WTC11 (cell line): Measurements from ENCODE around the gene CEBPE. TPM values are rescaled to one million over a fixed set of nuclear protein-coding genes. Genes with fewer than 3 reads are reported as not detected.

Experiments used
- ATAC-seq: fragments of 200-7000 bp; cut with Tn5 transposase; 2 replicates; pipeline ENCODE4 v1.10.0; 2021; ENCODE audit warnings: mild to moderate bottlenecking, moderate library complexity
- CTCF ChIA-PET: fragments of 300-600 bp; sonication (Branson Sonifier 250); formaldehyde crosslinking; loops from one replicate; lab custom pipeline; 2021; ENCODE audit warnings: antibody characterized with exemption; lab: Charles Lee
- POLR2A ChIA-PET: fragments of 350-600 bp; sonication (Branson Sonifier 250); formaldehyde crosslinking; loops from one replicate; lab custom pipeline; 2021; ENCODE audit warnings: antibody characterized with exemption; lab: Charles Lee
- DNase-seq: peaks from one replicate; pipeline ENCODE4 v3.0.0; 2021; ENCODE audit warnings: low spot score
- H3K27ac Mint-ChIP-seq: 2 replicates; pipeline ENCODE4 v1.8.0; 2021; ENCODE audit warnings: mixed read lengths
- H3K27me3 Mint-ChIP-seq: 2 replicates; pipeline ENCODE4 v1.8.0; 2021; ENCODE audit warnings: low read depth, mild to moderate bottlenecking, moderate library complexity, mixed read lengths
- H3K36me3 Mint-ChIP-seq: 2 replicates; pipeline ENCODE4 v1.8.0; 2021; ENCODE audit warnings: mixed read lengths
- H3K4me1 Mint-ChIP-seq: 2 replicates; pipeline ENCODE4 v1.8.0; 2022; ENCODE audit warnings: mixed read lengths
- H3K4me3 Mint-ChIP-seq: 2 replicates; pipeline ENCODE4 v1.8.0; 2021; ENCODE audit warnings: mild to moderate bottlenecking, moderate library complexity, mixed read lengths
- H3K9me3 Mint-ChIP-seq: 2 replicates; pipeline ENCODE4 v1.8.0; 2021; ENCODE audit warnings: mixed read lengths
- ATF6 ChIP-seq: sonication (generic); formaldehyde crosslinking; IDR thresholded peaks from 2 replicates; pipeline ENCODE4 v1.8.1; 2023; ENCODE audit warnings: mild to moderate bottlenecking, missing genetic modification reagents
- CBFB ChIP-seq: sonication (generic); formaldehyde crosslinking; IDR thresholded peaks from 2 replicates; pipeline ENCODE4 v1.8.1; 2022; ENCODE audit warnings: mild to moderate bottlenecking, low read depth, missing genetic modification reagents
- CTCF ChIP-seq: fragments of 200-600 bp; IDR thresholded peaks from 2 replicates; pipeline ENCODE4 v1.8.0; 2022; ENCODE audit warnings: antibody characterized with exemption
- E2F1 ChIP-seq: sonication (generic); formaldehyde crosslinking; IDR thresholded peaks from 2 replicates; pipeline ENCODE4 v1.8.0; 2022; ENCODE audit warnings: mild to moderate bottlenecking, missing genetic modification reagents
- ERG ChIP-seq: fragments of 250-450 bp; sonication (Bioruptor Pico); IDR thresholded peaks from 2 replicates; pipeline ENCODE4 v1.8.0; 2021; ENCODE audit warnings: mild to moderate bottlenecking
- FOXJ3 ChIP-seq: sonication (generic); formaldehyde crosslinking; IDR thresholded peaks from 2 replicates; pipeline ENCODE4 v1.9.0; 2021; ENCODE audit warnings: missing genetic modification reagents, mild to moderate bottlenecking, borderline replicate concordance
- GTF2I ChIP-seq: fragments of 250-450 bp; sonication (Bioruptor Pico); conservative IDR thresholded peaks from 2 replicates; pipeline ENCODE4 v1.4.0; 2021; ENCODE audit warnings: mild to moderate bottlenecking
- MAX ChIP-seq: sonication (generic); formaldehyde crosslinking; IDR thresholded peaks from 2 replicates; pipeline ENCODE4 v1.8.0; 2022; ENCODE audit warnings: mild to moderate bottlenecking, missing genetic modification reagents
- NFATC4 ChIP-seq: fragments of 250-450 bp; sonication (Bioruptor Pico); IDR thresholded peaks from 2 replicates; pipeline ENCODE4 v1.9.0; 2021; ENCODE audit warnings: mild to moderate bottlenecking
- PRDM15 ChIP-seq: sonication (generic); formaldehyde crosslinking; IDR thresholded peaks from 2 replicates; pipeline ENCODE4 v1.8.0; 2022; ENCODE audit warnings: missing genetic modification reagents
- SMAD4 ChIP-seq: sonication (generic); formaldehyde crosslinking; IDR thresholded peaks from 2 replicates; pipeline ENCODE4 v1.8.0; 2022; ENCODE audit warnings: mild to moderate bottlenecking, missing genetic modification reagents
- STAT6 ChIP-seq: sonication (generic); formaldehyde crosslinking; conservative IDR thresholded peaks from 2 replicates; pipeline ENCODE4 v1.8.1; 2023; ENCODE audit warnings: mild to moderate bottlenecking, low read depth, missing genetic modification reagents, moderate library complexity
- TP53 ChIP-seq: sonication (generic); formaldehyde crosslinking; IDR thresholded peaks from 2 replicates; pipeline ENCODE4 v1.8.1; 2023; ENCODE audit warnings: mild to moderate bottlenecking, missing genetic modification reagents
- ZBTB21 ChIP-seq: sonication (generic); formaldehyde crosslinking; IDR thresholded peaks from 2 replicates; pipeline ENCODE4 v1.8.1; 2023; ENCODE audit warnings: mild to moderate bottlenecking, missing genetic modification reagents, borderline replicate concordance
- ZNF121 ChIP-seq: sonication (generic); formaldehyde crosslinking; IDR thresholded peaks from 2 replicates; pipeline ENCODE4 v1.8.0; 2023; ENCODE audit warnings: missing genetic modification reagents
- ZNF317 ChIP-seq: sonication (generic); formaldehyde crosslinking; IDR thresholded peaks from 2 replicates; pipeline ENCODE4 v1.8.1; 2023; ENCODE audit warnings: low read depth, mild to moderate bottlenecking, moderate library complexity, missing genetic modification reagents, borderline replicate concordance
- total RNA-seq: library from RNA; stranded (reverse); gene quantifications from 3 replicates; pipeline ENCODE4 v1.2.3, GENCODE V29; 2021

The CEBPE gene
- total RNA-seq, 1 experiment from 2014 or later = not detected

GRCh38 chr14:23113431-23114119 lies 5.5 kb downstream of the CEBPE start:
- CTCF ChIA-PET = interaction anchor here (0.8 to 5.1 kb wide), 10 partner anchors 7 to 264 kb away, joined by 3 to 43 read pairs (median 4); partner anchors contain the start of gene CMTM5
- TF ChIP-seq GTF2I (CRISPR knock-in tag) (no peak), SMAD4 (CRISPR knock-in tag) (no peak), CTCF (no peak), E2F1 (CRISPR knock-in tag) (no peak), ATF6 (no peak), ZNF121 (no peak), TP53 (CRISPR knock-in tag) (no peak), MAX (CRISPR knock-in tag) (no peak), STAT6 (CRISPR knock-in tag) (no peak), ERG (CRISPR knock-in tag) (no peak), PRDM15 (CRISPR knock-in tag) (no peak), NFATC4 (CRISPR knock-in tag) (no peak), ZBTB21 (CRISPR knock-in tag) (no peak), CBFB (no peak), ZNF317 (CRISPR knock-in tag) (no peak), FOXJ3 (CRISPR knock-in tag) (no peak)
- ATAC-seq (peak; percentile 20), DNase-seq (no peak)
- Mint-ChIP-seq H3K9me3 (no peaks in the 10 kb centered on the region), H3K27ac (no peak overlapping the region), H3K4me1 (peaks cover 20% of the 10 kb centered on the region), H3K4me3 (no peak overlapping the region), H3K27me3 (peaks cover 24% of the 10 kb centered on the region), H3K36me3 (peaks cover 4% of the 10 kb centered on the region; the same call in 1 of the 2 replicates)
- POLR2A ChIA-PET = interaction anchor here (0.7 to 2.6 kb wide), 4 partner anchors 9 to 234 kb away, joined by 3 to 7 read pairs (median 3); partner anchors contain the start of genes ACIN1, C14orf119 and CIROP
